ENCODE data around the gene ADARB1. TPM values are rescaled to one million over a fixed set of nuclear protein-coding genes. Genes with fewer than 3 reads are reported as not detected.

The ADARB1 gene, protein sequence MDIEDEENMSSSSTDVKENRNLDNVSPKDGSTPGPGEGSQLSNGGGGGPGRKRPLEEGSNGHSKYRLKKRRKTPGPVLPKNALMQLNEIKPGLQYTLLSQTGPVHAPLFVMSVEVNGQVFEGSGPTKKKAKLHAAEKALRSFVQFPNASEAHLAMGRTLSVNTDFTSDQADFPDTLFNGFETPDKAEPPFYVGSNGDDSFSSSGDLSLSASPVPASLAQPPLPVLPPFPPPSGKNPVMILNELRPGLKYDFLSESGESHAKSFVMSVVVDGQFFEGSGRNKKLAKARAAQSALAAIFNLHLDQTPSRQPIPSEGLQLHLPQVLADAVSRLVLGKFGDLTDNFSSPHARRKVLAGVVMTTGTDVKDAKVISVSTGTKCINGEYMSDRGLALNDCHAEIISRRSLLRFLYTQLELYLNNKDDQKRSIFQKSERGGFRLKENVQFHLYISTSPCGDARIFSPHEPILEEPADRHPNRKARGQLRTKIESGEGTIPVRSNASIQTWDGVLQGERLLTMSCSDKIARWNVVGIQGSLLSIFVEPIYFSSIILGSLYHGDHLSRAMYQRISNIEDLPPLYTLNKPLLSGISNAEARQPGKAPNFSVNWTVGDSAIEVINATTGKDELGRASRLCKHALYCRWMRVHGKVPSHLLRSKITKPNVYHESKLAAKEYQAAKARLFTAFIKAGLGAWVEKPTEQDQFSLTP
- 14.1 and 15.8 TPM in 2 replicates for total RNA-seq (2021)
- long read RNA-seq, partial matches to known transcripts: 1 of 11 reads
- long read RNA-seq, other reads (novel, unspliced or antisense): 10 of 11 reads

GRCh38 chr21:45074048-45074817, at the start of gene ADARB1:
ADARB1 (plus strand) TSS chr21:45074580; CDS start chr21:45171657, 97,077 bp downstream.
- Mint-ChIP-seq H3K27me3 (ENCODE audit: low read depth) (peaks cover 27% of the 10 kb centered on the region), H3K4me3 (peak within 1 kb of the TSS; percentile 77 to 91), H3K36me3 (ENCODE audit: insufficient read depth in 1 of 3, low read depth in 3 of 3) (peaks cover 0 to 2% (median 0%) of the 10 kb centered on the region in 3 experiments; a peak in 2 of 7 replicates), H3K27ac (peak within 1 kb of the TSS in 1 of 3 experiments; percentile 79; a peak in 1 of 7 replicates), H3K9me3 (peaks cover 0 to 3% of the 10 kb centered on the region in 2 experiments; a peak in 3 of 5 replicates), H3K4me1 (peaks cover 24 to 27% of the 10 kb centered on the region in 2 experiments)
- Histone ChIP-seq H2BK12ac (ENCODE audit: insufficient read length, low read depth, low read length) (no peak within 1 kb of the TSS), H4K20me1 (ENCODE audit: control insufficient read depth, insufficient read depth, insufficient read length) (no peaks in the 10 kb centered on the region), H3K27me3 (ENCODE audit: insufficient read depth, low read length) (peaks cover 11% of the 10 kb centered on the region; the same call in 1 of the 2 replicates), H3T11ph (ENCODE audit: low read length) (no peak within 1 kb of the TSS), H3K4me1 (ENCODE audit: insufficient read depth, low read length) (no peaks in the 10 kb centered on the region), H3K9me3 (ENCODE audit: control insufficient read depth, low read depth, low read length) (no peaks in the 10 kb centered on the region), H4K91ac (ENCODE audit: insufficient read length, low read depth, low read length) (no peak within 1 kb of the TSS), H3K4me2 (ENCODE audit: insufficient read depth, insufficient read length, low read length) (peak within 1 kb of the TSS; percentile 77), H2AK5ac (ENCODE audit: insufficient read length, low read length) (no peak within 1 kb of the TSS), H3K9ac (ENCODE audit: extremely low read depth, insufficient read length, low read length) (no peak within 1 kb of the TSS), H2BK120ac (ENCODE audit: low read depth, low read length, poor library complexity, severe bottlenecking) (no peak within 1 kb of the TSS), H2AFZ (ENCODE audit: low read length) (no peak within 1 kb of the TSS), H3K23ac (ENCODE audit: insufficient read length, low read depth, low read length) (no peak within 1 kb of the TSS), H2BK5ac (ENCODE audit: insufficient read length, low read length) (no peak within 1 kb of the TSS), H3K4ac (ENCODE audit: low read depth, low read length) (no peak within 1 kb of the TSS), H3K14ac (ENCODE audit: insufficient read depth, low read length) (peak within 1 kb of the TSS; percentile 11; the same call in 1 of the 2 replicates), H2BK20ac (ENCODE audit: low read depth, low read length, poor library complexity, severe bottlenecking) (no peak within 1 kb of the TSS), H4K8ac (replicated peaks; ENCODE audit: insufficient read length, low read depth, low read length) (no peak within 1 kb of the TSS), H3K79me1 (ENCODE audit: insufficient read depth, low read depth, low read length, poor library complexity, severe bottlenecking) (no peaks in the 10 kb centered on the region), H4K5ac (ENCODE audit: insufficient read length, low read depth, low read length) (no peak within 1 kb of the TSS), H3K27ac (ENCODE audit: insufficient read length, low read depth, low read length) (no peak within 1 kb of the TSS), H3K56ac (ENCODE audit: insufficient read length, low read depth, low read length) (no peak within 1 kb of the TSS), H3K18ac (ENCODE audit: insufficient read length, low read depth, low read length) (no peak within 1 kb of the TSS), H3K79me2 (ENCODE audit: insufficient read depth, low read length) (no peaks in the 10 kb centered on the region), H2BK15ac (ENCODE audit: low read depth, low read length) (no peak within 1 kb of the TSS), H3K23me2 (ENCODE audit: insufficient read length, low read depth, low read length, poor library complexity, severe bottlenecking) (peaks cover 7% of the 10 kb centered on the region)
- DNase-seq: peak; percentile 76
- no CpG with 5 or more reads among the region's 132 CpGs for WGBS (ENCODE audit: extremely low coverage, insufficient read length, low lambda C conversion rate)
- TF ChIP-seq CTCF (conservative IDR thresholded peaks at IDR 0.05): no peak
